Activated CD8-positive, alpha-beta memory T cell treated with anti-CD3 and anti-CD28 coated beads, Interleukin-2, amount 50 U/mL, for 24 hours (primary cell): Measurements from ENCODE around the gene RECK.

ENCODE experiments used
- DNase-seq: peaks from one replicate; pipeline ENCODE4 v3.0.0-alpha.2; 2020; ENCODE audit errors: extremely low read depth

The RECK gene

GRCh38 chr9:36029202-36029601 is 7.5 kb upstream of the RECK start:
- DNase-seq = no peak

GRCh38 chr9:36029765-36030528 is 6.8 kb upstream of the RECK start:
- DNase-seq = no peak

GRCh38 chr9:36030871-36031270 is 5.8 kb upstream of the RECK start:
- no peak for DNase-seq

GRCh38 chr9:36031774-36032555 is 4.7 kb upstream of the RECK start:
- no peak for DNase-seq

GRCh38 chr9:36033788-36034187 is 2.9 kb upstream of the RECK start:
- no peak for DNase-seq

- DNase-seq = no peak
Observed at GRCh38 chr9:36034234-36034633, 2.5 kb upstream of the RECK start.

GRCh38 chr9:36035006-36035405 is 1.7 kb upstream of the RECK start:
- DNase-seq = no peak

GRCh38 chr9:36036253-36036779 is 397 bp upstream of the RECK start:
- no peak for DNase-seq

- no peak for DNase-seq
Observed at GRCh38 chr9:36037549-36038122, 923 bp downstream of the RECK start.

GRCh38 chr9:36039121-36039520 is 2.4 kb downstream of the RECK start:
- DNase-seq = no peak

- DNase-seq = no peak
Observed at GRCh38 chr9:36039696-36040095, 3.0 kb downstream of the RECK start.

- no peak for DNase-seq
Observed at GRCh38 chr9:36040271-36040925, 3.7 kb downstream of the RECK start.

- DNase-seq = no peak
Observed at GRCh38 chr9:36041506-36041905, 4.8 kb downstream of the RECK start.

GRCh38 chr9:36045610-36046009 is 8.9 kb downstream of the RECK start:
- no peak for DNase-seq

GRCh38 chr9:36046923-36047322 is 10.2 kb downstream of the RECK start:
- no peak for DNase-seq

GRCh38 chr9:36049408-36049807 is 12.7 kb downstream of the RECK start:
- DNase-seq = no peak

GRCh38 chr9:36050476-36050875 is 13.8 kb downstream of the RECK start:
- no peak for DNase-seq

- DNase-seq = no peak
Observed at GRCh38 chr9:36051317-36051716, 14.6 kb downstream of the RECK start.

- no peak for DNase-seq
Observed at GRCh38 chr9:36053971-36054370, 17.3 kb downstream of the RECK start.

- no peak for DNase-seq
Observed at GRCh38 chr9:36056896-36057295, 20.2 kb downstream of the RECK start.

GRCh38 chr9:36063804-36064447 is 27.2 kb downstream of the RECK start:
- no peak for DNase-seq
